NCI-H2081 treated with DMSO at 0.1 percent for 48 hours (cell line): ENCODE measurements around the gene PRF1.

ENCODE experiments used
- DNase-seq: peaks from one replicate; lab custom pipeline; 2025; lab: John Stamatoyannopoulos, UW

The PRF1 gene

DNA sequence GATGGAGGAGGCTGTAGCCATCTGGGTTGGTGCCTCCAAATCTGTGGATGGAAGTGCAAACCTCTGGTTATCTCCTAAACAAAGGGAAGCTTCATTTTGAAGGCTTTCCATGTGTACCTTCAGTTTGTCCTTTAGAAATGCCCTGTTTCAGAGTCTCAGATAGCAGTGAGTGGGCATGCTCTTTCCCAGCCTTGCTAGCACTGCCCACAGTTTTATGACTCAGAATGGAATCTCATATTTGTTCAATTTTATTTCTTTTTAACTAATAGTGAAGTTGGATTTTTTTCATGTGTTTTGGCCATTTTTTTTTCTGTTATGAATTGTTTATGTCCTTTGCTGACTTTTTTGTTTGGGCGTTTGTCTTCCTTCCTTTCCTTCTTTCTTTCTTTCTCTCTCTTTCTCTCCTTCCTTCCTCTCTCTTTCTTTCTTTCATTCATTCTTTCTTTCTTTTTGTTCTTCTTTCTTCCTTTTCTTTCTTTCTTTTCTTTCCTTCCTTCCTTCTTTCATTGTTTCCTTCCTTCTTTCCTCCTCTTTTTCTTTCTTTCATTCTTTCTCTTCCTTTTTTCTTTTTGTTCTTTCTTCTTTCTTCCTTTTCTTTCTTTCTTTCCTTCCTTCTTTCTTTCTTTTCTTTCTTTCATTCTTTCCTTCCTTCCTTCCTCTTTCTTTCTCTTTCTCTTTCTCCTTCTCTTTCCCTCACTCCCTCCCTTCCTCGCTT is 25.6 kb downstream of the PRF1 start:
- no peak for DNase-seq

DNA sequence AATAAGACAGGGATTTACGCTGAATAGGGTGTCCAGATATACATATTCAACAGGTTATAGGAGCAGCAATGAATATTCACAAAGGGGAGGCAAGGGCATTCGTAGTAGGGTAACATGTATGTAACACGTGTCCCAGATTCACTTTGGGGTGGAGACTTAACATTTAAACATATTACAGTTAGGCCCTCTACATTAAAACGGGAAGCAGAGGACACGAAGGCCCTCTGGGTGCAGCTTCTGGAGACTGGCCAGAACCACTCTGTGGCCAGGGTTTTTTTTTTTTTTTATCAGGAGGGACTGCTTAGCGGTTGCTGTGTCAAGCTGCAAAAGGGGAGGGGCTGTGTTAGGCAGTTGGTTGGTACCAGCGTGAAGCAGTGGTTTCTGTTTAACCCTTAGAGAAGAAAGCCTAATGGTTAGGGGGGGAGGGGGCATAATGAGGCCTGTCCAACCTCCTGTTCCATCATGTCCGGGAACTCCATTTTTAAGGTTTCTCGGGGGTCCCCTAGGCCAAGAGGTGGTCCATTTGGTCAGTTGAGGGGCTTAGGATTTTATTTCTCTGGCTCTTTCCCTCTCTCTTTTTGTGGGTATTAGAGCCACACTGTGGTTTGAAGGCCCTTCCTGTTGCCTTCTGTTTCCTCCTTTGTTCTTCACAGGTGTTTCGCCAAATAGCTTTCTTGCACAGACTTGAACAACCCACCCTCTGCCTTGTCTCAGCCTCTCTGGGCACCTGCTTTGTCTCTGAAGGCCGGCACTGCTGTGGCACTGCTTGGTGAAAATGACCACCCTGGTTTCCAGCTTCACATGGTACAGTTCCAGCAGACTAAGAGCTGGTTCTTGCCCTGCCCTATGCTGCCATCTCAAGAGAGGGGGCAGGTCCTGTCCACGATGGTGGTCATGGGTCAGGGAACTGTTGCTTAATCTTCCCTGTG is 26.4 kb downstream of the PRF1 start:
- no peak for DNase-seq

- DNase-seq: no peak
These were observed 27.1 kb downstream of the PRF1 start for GRCh38 chr10:70575486-70575873.

DNA sequence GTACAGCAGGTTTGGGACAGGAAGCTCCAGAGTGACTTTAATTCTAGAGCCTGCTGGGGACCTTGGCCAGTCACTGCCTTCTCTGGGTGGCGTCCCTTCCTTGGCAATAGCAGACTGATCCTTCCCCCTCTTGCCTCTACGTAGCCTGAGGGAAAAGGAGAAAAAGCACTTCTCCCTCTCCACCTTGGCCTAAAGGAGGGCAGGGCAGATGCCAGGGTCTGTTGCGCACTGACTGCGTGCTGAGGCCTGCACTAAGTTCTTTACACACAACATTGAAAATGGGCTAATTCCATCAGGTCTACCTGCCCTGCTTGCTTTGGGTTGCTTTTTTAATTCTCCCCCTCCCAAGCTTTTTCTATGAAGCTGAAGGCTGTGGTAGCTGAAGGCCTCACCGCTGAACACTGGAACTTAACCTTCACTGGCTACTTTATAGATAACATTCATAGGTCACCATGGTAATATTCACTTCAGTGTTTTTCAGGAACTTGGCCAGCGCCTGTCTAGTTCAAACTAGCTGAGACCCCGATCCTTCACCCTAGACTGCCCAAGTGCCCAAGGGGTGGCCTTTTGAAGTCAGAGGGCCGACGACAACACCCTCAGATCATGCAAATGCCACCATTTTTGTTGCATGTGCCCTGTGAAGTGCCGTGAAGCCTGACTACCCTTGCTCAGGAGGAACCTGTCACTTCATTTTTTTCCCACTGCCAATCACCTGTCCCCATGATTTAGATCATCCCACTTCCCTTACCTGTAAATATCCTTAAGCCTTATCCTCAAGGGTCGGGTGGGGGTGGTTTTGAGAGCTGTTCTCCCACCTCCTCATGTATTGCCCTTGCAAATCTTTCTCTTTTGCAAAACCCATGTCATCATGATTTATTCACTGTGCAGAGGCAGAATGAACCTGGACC is 28.7 kb downstream of the PRF1 start:
- no peak for DNase-seq

GRCh38 chr10:70571636-70572439 is 30.7 kb downstream of the PRF1 start:
- no peak for DNase-seq

- no peak for DNase-seq
These were observed 31.3 kb downstream of the PRF1 start for GRCh38 chr10:70571236-70571635.

- DNase-seq: no peak
These were observed 33.6 kb downstream of the PRF1 start for GRCh38 chr10:70568781-70569495.

GRCh38 chr10:70568113-70568512 is 34.4 kb downstream of the PRF1 start:
- no peak for DNase-seq

- no peak for DNase-seq
These were observed 34.9 kb downstream of the PRF1 start for GRCh38 chr10:70567603-70568002.

- no peak for DNase-seq
These were observed 35.8 kb downstream of the PRF1 start for GRCh38 chr10:70566515-70567290.

DNA sequence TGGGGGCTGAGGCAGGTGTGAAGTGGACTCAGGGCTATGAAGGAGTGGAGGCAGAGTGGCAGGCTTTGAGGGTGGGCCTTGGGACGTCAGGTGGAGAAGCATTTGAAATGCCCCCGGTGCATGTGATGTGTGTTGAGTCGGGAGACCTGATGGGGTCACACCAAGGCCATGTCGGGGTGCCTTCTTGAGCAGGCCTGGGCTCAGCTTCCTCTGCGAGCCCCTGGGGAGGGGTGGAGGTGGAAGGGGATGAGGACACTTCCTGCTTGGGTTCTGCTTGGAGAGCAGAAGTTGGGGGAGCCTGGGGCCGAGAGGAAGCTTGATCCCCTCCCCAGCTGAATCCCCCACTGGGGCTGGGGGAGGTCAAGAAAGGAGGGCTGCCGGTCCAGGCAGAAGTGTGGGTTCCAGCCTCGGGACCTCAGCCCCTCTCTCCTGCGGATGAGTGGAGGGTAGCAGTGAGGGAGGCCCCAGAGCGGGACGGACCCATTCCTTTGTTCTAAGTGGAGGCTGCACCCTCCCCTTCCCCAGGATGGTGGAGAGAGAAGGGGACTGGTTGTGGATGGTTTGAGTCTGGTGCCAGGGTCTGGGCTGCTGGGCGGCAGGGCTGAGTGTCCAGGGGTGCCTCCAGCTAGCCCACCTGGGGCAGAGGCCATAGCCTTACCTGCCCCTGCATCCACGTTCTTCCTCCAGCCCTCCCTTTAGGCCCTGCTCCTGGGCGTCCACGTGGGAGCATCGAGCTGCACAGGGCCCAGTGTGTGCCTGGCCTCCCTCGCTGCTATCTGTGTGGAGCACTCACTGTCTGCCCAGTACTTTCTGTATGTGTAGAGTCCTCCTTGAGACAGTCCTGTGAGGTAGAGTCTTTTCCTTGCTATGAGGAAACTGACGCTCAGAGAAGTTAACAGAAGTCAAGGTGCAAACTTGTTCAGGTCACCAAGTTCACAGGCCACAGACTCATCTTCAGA is 36.7 kb downstream of the PRF1 start:
- no peak for DNase-seq

GRCh38 chr10:70564901-70565351 is 37.6 kb downstream of the PRF1 start:
- DNase-seq: no peak

- DNase-seq: no peak
These were observed 38.3 kb downstream of the PRF1 start for GRCh38 chr10:70564113-70564725.

DNA sequence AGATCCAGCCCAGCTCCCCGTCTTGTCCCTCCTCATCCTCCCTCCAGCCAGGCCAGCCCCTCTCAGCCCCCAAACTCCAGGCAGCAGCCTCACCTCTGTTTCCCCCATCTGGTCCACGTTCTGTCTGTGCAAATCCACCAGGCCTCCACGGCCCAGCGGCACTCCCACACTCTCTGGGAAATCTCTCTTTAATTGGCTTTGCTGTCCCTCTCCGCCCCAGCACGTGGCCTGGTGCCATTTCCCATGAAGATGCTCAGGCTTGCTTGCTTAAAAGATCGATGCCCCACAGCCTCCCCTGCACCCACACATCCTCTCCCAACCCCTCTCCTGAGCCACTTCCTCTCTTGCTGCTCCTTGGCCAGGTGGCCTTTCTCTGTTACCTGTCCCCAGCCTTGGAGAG is 39.3 kb downstream of the PRF1 start:
- no peak for DNase-seq

GRCh38 chr10:70562036-70562755 is 40.3 kb downstream of the PRF1 start:
- no peak for DNase-seq

DNA sequence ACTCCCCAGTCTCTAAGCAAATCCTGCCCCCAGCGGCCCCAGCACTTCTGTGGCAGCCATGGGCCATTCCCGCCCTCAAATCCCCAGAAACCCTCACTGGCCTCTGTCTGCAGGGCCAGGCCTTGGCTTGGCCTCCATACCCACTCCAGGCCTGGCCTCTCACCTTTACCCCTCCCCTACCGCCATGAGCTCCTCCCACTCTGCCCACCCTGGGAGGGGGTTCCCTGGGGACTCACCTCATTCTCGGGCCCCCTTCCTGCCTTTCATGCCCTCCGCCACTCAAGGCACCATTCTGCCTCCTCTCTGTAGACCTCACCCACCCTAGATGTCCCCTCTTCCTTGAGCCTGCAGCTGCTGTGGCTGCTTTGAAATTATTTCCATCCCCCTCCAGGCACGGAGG is 41.0 kb downstream of the PRF1 start:
- no peak for DNase-seq

- no peak for DNase-seq
These were observed 41.5 kb downstream of the PRF1 start for GRCh38 chr10:70561070-70561469.
